ENCODE measurements around the gene COG5. TPM values are rescaled to one million over a fixed set of nuclear protein-coding genes. Genes with fewer than 3 reads are reported as not detected.

The COG5 gene
- total RNA-seq, 2 donors from 2014 or later, result 41.8 to 50.2 TPM

DNA sequence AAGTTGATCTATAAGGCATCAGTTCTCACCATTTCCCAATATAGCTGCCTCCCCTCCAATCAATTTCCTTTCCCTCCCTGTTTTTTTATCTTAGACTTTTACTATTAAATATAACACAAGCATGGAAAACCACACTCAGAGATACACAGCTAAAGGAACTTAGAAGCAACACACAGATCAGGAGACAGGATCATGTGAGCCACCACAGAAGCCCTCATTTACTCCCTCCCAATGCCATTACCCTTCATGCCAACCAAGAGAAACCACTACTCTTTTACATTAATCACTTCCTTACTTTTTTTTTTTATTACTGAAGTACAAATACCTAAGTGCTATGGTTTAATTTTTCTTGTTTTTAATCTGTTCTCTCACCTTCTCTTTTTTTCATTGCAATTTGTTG lies 33.0 kb downstream of the COG5 start:
- DNase-seq (ENCODE audit: low spot score), result no peak
- intact Hi-C loops (cut with DNase I), result no loop called here

DNA sequence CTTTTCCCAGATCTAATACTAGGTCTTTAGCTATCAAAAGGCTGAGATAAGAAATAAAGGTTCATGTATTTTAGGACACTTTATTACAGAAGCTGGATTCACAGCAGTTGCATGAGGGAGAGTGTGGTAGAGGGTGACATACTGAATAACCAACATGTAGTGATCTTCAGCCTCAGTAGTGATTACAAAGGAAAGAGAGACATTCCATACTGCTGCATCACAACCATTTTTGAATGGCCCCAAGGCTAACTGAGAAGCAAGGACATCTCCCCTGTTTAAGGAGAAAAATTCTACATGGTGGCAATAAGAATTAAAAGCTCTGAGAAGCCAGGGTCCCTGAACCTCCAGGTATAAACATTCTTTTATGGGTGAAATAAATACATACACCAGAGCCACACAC lies 35.3 kb downstream of the COG5 start:
- DNase-seq (ENCODE audit: low spot score), result no peak
- intact Hi-C loops (cut with DNase I), result no loop called here

DNA sequence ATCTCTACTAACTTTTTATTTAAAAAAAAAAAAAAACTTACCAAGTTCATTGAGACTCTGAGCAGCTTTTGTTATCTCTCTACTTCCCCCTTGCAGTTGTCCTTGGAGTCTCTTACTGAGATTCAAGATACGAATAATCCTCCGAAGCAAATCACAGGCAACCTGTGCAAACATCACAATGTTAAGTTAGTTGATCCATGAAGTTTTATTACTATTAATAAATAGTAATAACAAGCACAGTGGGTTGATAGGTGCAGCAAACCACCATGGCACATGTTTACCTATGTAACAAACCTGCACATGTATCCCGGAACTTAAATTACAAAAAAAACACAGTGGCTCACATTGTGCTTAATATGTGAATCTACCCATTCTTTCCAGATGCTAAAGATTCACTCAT lies 36.5 kb downstream of the COG5 start:
- intact Hi-C loops (cut with DNase I), result no loop called here
- DNase-seq (ENCODE audit: low spot score), result no peak

DNA sequence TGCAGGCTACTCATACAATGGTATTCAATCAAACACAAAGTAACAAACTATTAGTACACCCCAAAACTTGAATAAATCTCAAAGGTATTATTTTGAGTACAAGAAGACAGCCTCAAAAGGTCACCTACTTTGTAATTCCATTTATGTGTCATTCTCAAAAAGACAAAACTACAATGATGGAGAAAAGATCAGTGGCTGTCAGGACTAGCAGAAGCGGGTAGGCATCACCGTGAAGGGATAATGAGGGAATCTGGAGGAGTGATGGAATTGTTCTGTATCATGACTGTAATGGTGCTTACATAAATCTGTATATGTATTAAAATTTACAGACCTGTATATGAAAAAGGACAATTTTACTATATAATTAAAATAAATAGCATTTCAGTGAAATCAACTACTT lies 37.0 kb downstream of the COG5 start:
- intact Hi-C loops (cut with DNase I), result no loop called here
- DNase-seq (ENCODE audit: low spot score), result no peak

DNA sequence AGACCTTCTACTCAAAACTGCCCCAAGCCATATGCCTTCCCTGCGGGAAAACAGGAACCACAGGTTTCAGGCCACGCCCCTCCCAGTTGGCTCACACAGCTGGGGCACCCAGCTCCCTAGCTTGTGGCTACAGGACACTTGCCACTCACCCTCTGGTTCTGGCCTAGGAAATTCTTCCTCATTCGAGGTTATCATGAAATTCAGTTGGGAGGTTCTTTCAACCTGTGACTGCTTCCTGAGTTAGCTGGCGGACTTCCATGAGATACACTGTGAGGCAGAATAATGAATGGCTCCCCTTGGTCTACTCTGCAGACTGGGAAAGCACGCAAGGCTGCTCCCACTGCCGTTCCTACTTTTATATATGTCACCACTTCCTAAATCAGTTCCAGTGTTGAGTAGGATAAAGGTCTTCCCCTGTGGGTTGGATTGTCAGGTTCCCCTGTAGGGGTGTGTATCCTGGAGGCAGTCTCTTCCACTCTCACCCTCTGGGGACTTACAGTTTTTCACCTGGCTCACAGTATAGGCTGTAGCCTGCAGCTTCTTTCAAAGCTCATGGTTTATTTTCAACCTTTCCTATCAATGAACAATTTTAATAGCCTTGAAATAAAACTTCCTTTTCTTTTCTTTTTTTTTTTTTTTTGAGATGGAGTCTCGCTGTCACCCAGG lies 56.9 kb downstream of the COG5 start:
- intact Hi-C loops (cut with DNase I), result loop anchor here in 1 of 2 donors (2.0 kb wide), 1 partner anchor 76 kb away; no protein-coding TSS in a partner anchor
- peak; percentile 81 for DNase-seq (ENCODE audit: low spot score)

DNA sequence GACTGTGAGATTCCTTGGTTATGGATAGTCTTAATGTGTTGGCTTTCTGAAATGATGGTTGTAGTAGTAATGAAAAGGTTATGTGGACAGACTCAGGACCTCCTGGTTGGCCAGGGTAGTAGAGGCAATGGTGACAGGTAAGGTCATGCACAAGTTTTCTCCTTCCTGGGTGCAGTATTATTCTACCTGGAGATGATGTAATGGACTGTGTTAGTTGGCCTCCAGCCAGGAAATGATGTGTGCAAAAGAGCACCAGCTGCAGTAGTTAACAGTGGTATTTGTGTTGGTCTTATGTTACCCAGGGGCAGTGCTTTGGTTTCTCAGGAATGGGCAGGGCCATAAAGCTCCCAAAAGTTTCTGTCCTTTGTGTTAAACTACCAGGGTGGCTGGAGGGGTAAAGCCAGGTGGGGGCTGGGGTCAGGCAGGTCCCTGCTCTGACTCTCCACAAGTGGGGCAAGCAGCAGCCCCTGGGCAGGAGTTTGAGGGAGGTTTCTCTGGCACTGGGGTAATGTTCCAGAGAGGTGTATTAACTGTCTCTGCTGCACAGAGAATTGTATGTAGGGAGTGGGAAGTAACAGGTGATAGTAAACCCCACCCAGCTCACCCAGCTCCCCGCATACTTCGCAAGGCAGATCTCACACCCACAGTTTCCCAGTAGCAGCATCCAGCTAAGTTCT lies 57.6 kb downstream of the COG5 start:
- intact Hi-C loops (cut with DNase I), result loop anchor here in 1 of 2 donors (2.0 kb wide), 1 partner anchor 75 kb away; no protein-coding TSS in a partner anchor
- no peak for DNase-seq (ENCODE audit: low spot score)

DNA sequence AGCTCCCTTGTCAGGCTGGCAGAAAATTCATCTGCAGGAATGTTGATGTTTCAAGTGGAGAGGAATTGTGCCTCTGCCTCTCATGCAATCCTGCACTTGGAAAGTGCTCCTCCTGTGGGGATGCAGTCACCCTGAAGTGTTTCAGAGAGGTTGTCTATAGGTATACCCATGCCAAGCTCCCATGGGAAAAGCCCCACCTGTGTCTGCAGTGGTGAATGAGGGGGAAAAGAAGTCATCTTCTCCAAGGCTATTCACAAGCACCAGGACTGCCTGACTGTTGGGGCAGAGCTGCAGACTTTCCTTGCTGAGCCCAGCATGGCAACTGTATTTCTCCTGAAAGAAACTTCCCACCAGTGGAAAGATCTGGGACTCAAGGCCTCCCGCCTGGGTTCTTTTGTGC lies 58.4 kb downstream of the COG5 start:
- intact Hi-C loops (cut with DNase I), result no loop called here
- no peak for DNase-seq (ENCODE audit: low spot score)

DNA sequence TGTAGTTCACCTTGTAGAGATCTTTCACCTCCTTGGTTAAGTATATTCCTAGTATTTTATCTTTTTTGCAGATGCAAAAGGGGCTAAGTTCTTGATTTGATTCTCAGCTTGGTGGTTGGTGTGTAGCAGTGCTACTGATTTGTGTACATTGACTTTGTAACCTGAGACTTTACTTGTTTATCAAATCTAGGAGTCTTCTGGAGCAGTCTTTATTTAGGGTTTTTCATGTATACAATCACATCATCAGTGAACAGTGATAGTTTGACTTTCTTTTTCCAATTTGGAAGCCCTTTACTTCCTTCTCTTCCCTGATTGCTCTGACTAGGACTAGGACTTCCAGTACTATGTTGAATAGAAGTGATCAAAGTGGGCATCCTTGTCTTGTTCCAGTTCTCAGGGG lies 60.0 kb downstream of the COG5 start:
- no peak for DNase-seq (ENCODE audit: low spot score)
- intact Hi-C loops (cut with DNase I), result no loop called here

DNA sequence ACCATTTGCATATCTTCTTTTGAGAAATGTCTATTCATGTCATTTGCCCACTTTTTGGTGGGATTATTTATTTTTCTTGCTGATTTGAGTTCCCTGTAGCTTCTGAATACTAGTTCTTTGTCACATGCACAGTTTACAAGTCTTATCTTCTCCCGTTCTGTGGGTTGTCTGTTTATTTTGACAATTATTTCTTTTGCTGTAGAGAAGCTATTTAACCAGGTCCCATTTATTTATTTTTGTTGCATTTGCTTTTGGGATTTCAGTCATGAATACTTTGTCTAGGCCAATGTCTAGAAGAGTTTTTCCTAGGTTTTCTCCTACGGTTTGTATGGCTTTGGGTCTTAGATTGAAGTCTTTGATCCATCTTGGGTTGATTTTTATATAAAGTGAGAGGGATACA lies 60.9 kb downstream of the COG5 start:
- intact Hi-C loops (cut with DNase I), result no loop called here
- DNase-seq (ENCODE audit: low spot score), result no peak

DNA sequence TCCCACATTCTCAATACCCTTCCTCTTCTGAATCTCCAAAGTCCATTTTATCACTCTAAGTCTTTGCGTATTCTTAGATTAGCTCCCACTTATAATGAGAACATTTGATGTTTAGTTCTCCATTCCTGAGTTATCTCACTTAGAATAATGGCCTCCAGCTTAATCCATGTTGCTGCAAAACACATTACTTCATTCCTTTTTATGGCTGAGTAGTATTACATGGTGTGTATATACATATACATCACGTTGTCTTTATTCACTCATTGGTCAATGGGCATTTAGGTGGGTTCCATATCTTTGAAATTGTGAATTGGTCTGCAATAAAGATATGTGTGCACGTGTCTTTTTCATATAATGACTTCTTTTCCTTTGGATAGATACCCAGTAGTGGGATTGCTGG lies 61.6 kb downstream of the COG5 start:
- intact Hi-C loops (cut with DNase I), result no loop called here
- DNase-seq (ENCODE audit: low spot score), result no peak

DNA sequence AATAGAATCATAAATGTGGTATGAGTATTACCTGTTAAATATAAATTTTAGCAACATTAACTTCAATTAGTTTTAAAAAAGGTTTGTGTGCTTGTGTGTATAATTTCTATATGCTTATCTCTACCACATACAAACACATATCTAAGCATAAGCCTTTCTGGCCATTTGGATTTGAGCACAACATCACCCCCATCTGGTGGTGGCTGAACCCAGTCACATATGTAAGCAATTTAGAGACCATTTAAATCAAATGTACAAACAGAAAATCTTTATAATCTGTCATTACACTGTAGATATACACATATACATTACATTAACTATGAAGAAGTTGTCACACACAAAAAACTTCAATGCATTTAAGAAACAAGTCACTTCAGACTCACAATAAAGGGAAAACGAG lies 62.1 kb downstream of the COG5 start:
- no peak for DNase-seq (ENCODE audit: low spot score)
- intact Hi-C loops (cut with DNase I), result no loop called here

DNA sequence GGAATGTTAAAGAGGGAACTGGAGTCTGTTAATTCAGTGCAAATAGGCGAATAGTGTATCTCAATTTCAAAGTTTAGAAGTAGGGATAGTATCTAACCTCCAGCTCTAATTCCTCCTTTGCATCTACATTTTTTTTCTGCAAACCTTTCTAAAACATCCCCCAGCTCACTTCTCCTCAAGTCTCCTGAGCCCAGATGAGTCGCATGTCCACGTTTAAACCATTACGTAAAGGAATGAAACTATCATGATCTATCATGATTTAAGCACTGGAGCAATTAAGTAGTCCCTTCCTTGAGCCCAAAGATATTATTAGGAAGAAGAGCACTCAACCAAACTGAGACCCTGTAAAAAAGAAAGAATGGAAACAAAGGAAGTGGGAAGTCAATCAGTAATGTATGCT lies 64.0 kb downstream of the COG5 start:
- no peak for DNase-seq (ENCODE audit: low spot score)
- intact Hi-C loops (cut with DNase I), result no loop called here

DNA sequence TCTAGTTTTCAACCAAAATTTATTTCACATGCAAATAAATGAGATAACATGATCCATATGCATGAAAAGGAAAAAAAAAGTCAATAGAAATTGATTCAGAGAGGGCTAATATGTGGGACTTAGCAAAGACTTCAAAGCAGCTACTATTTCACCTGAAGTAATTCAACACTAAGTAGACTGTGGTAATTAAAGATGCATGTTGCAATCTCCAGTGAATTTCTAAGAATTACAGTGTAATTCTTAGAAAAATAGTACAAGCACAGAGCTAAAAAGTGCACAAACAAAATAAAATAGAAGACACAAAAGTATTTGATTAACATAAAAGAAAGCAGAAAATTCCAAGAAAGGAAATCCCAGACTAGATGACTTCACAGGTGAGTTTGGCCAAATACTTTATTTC lies 68.2 kb downstream of the COG5 start:
- intact Hi-C loops (cut with DNase I), result no loop called here
- no peak for DNase-seq (ENCODE audit: low spot score)

DNA sequence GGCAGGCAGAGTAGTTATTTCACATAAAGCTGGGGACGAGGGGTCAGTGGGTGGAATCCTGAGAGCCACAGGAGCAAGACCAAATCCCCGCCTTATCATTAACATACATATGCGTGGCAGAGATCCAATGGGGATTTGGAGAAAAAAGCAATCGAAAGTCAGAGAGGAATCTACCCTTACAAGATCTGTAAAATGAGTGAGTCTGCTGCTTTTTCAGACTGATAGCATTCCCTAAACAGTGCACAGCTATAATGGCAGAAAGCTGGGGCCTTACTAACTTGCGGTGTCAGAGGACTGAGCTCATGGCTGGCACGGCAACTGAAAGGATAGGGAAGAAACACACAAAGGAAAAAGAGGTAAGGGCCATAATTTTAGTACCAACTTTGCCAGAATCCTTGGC lies 68.8 kb downstream of the COG5 start:
- intact Hi-C loops (cut with DNase I), result no loop called here
- DNase-seq (ENCODE audit: low spot score), result no peak

DNA sequence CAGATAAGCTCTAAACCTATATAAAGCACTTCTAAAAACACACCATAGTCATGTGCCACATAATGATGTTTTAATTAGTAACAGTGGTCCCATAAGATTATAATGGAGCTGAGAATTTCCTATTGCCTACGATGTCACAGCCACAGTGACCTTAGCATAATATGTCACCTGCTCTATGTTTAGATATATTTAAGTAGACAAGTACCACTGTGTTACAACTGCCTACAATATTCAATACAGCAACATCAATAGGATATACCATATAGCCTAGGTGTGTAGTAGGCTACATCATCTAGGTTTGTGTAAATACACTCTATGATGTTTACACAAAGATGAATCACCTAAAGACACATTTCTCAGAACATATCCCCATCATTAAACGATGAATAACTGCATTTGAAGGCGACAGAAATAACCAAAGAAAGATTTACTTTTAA lies 69.4 kb downstream of the COG5 start:
- DNase-seq (ENCODE audit: low spot score), result no peak
- intact Hi-C loops (cut with DNase I), result no loop called here

DNA sequence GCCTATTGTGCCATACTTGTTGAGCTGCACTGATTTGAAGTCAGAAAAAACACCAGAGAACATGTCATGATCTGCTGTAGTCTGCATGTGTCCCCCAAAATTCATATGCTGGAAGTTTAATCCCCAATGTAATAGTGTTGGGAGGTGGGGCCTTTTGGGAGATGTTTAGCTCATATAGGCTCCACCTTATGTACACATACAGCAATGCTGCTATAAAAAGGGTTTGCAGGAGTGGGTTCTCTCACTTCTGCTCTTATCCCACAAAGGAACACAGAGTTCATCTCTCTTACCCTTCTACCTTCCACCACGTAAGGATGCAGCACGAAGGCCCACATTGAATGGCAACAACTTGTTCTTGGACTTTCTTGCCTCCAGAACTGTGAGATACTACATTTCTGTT lies 70.8 kb downstream of the COG5 start:
- DNase-seq (ENCODE audit: low spot score), result no peak
- intact Hi-C loops (cut with DNase I), result no loop called here

DNA sequence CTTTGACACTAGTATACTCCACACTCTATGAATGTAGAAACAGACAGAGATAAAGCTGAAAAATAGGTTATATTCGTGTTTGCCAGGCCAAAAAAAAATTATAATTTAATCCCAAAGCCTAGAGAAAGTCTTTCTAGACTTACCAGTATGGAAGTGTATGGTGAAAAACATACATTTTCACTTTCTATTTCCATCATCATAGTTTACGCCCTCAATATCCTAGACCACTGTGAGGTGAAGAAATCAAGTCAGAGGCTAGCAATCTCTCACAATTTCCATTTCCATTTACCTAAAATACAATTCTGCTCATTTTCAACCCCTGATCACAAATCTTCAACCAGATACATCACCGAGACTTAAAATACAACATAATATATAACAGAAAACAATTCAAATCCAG lies 77.7 kb downstream of the COG5 start:
- no peak for DNase-seq (ENCODE audit: low spot score)
- intact Hi-C loops (cut with DNase I), result no loop called here

DNA sequence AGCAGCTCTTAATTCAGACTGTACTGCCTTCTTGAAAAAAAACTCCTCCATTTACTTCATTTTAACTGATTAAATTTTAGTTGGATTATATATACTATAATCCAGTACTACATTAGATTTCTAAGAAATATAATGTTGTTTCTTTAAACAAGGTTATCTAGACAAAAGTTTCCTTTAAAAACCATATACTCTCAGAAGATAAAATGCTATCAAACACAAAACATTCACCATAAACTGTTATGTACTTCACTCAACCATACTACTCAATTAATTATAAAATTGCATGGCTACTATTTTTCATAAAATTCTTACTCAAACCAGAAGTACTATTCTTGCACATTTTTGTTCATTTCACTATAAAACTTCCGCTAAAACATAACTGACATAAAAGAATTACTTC lies 81.1 kb downstream of the COG5 start:
- no peak for DNase-seq (ENCODE audit: low spot score)
- intact Hi-C loops (cut with DNase I), result no loop called here

DNA sequence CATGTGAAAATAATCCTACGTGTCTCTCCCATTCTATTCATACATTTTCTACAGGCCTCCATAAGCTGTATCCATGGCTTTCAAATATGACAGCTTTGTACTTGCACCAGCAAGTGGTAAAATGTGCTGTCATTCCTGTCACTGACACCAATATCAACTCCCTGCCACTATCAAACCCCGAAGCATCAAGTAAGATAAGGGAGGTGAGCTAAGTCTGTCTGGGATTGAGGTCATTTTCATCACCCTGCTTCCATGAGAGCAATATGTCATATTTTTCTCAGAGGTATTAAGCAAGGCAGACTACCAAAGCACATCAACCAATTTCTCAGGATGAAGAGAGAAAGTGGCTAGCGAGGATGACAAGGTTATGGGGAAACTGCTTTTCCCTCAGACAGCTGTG lies 82.8 kb downstream of the COG5 start:
- intact Hi-C loops (cut with DNase I), result no loop called here

DNA sequence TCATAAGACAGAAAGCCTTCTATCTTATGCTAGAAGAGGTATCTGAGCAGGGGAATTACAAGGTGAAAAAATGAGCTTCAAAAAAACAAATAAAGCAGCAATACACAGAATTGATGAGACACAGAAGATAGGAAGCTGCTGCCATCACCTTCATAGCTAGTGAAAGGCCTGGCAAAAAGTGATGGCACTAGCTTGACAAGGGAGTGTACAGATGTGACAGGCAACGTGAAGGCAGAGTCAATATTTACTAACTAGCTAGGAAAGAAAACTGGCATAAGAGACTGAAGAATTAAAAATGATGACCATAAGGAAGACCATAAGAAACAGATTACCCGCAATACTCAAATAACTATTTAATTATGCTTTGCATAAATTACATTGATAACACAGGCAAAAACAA lies 84.4 kb downstream of the COG5 start:
- intact Hi-C loops (cut with DNase I), result no loop called here

More for the DNA sequence above, 82.8 kb downstream of the COG5 start:
- DNase-seq (ENCODE audit: low spot score), result no peak

DNA sequence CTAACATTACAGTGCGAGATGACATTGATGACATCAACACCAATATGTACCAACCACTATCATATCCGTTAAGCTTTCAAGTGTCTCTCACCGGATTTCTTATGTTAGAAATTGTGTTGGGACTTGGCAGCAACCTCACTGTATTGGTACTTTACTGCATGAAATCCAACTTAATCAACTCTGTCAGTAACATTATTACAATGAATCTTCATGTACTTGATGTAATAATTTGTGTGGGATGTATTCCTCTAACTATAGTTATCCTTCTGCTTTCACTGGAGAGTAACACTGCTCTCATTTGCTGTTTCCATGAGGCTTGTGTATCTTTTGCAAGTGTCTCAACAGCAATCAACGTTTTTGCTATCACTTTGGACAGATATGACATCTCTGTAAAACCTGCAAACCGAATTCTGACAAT lies 89.6 kb downstream of the COG5 start:
- intact Hi-C loops (cut with DNase I), result no loop called here
- no peak for DNase-seq (ENCODE audit: low spot score)

More for the DNA sequence above, 84.4 kb downstream of the COG5 start:
- DNase-seq (ENCODE audit: low spot score), result no peak

Data from posterior vena cava (tissue), 2 donors.